MCF 10A (cell line): ENCODE data around the gene PEX14. TPM values are rescaled to one million over a fixed set of nuclear protein-coding genes. Genes with fewer than 3 reads are reported as not detected.

Experiments used
- BruUV-seq: library from RNA; stranded (reverse); fragments of 400-500 nt; replicated peaks from 2 replicates; lab custom pipeline; 2021; lab: Mats Ljungman, UMichigan
- CTCF ChIA-PET: fragments of 300-600 bp; sonication (Branson Sonifier 250); formaldehyde crosslinking; extraction: SDS; loops from one replicate; lab custom pipeline; 2021; ENCODE audit warnings: antibody characterized with exemption, inconsistent platforms; lab: Yijun Ruan, JAX
- POLR2A ChIA-PET: fragments of 300-600, 350-650 bp; sonication (Branson Sonifier 250); formaldehyde crosslinking; extraction: SDS; loops from one replicate; lab custom pipeline; 2020; ENCODE audit warnings: antibody characterized with exemption, inconsistent platforms; lab: Yijun Ruan, JAX
- DNase-seq: peaks from one replicate; pipeline ENCODE4 v3.0.0-alpha.2; 2018; ENCODE audit not compliant: unreplicated experiment
- H3K27ac Mint-ChIP-seq: one replicate; pipeline ENCODE4 v1.8.0; 2022; ENCODE audit warnings: mild to moderate bottlenecking, low read depth, mixed read lengths; ENCODE audit not compliant: unreplicated experiment
- H3K27me3 Mint-ChIP-seq: one replicate; pipeline ENCODE4 v1.8.0; 2022; ENCODE audit warnings: mixed read lengths; ENCODE audit not compliant: insufficient read depth, unreplicated experiment
- H3K36me3 Mint-ChIP-seq: one replicate; pipeline ENCODE4 v1.8.0; 2022; ENCODE audit warnings: mild to moderate bottlenecking, moderate library complexity, mixed read lengths; ENCODE audit not compliant: insufficient read depth, unreplicated experiment
- H3K4me1 Mint-ChIP-seq: one replicate; pipeline ENCODE4 v1.8.0; 2022; ENCODE audit warnings: mixed read lengths; ENCODE audit not compliant: insufficient read depth, unreplicated experiment
- H3K4me3 Mint-ChIP-seq: one replicate; pipeline ENCODE4 v1.8.0; 2022; ENCODE audit warnings: mild to moderate bottlenecking, moderate library complexity, mixed read lengths; ENCODE audit not compliant: unreplicated experiment
- H3K9me3 Mint-ChIP-seq: one replicate; pipeline ENCODE4 v1.8.0; 2022; ENCODE audit warnings: mixed read lengths; ENCODE audit not compliant: unreplicated experiment
- CTCF ChIP-seq: fragments of 200-600 bp; IDR thresholded peaks from one replicate; pipeline ENCODE4 v1.8.0; 2022; ENCODE audit warnings: antibody characterized with exemption, mild to moderate bottlenecking; ENCODE audit not compliant: unreplicated experiment
- intact Hi-C: fragments of 100-400 bp; cut with micrococcal nuclease; formaldehyde crosslinking; loops from 2 replicates; pipeline ENCODE4 v1.14.1; 2022
- total RNA-seq: library from RNA; stranded (reverse); gene quantifications from 2 replicates; pipeline ENCODE4 v1.2.3, GENCODE V29; 2022

The PEX14 gene
- total RNA-seq, 1 experiment from 2014 or later, result 22.2 TPM

- peaks cover 15% of the 10 kb centered on the region for H3K36me3 Mint-ChIP-seq
- no TSS peak for BruUV-seq
- DNase-seq, result no peak
- no peaks in the 10 kb centered on the region for H3K9me3 Mint-ChIP-seq
- H3K4me3 Mint-ChIP-seq, result no peak overlapping the region
- POLR2A ChIA-PET, result no interaction called here
- H3K27me3 Mint-ChIP-seq, result no peaks in the 10 kb centered on the region
- intact Hi-C loops, result no loop called here
- H3K27ac Mint-ChIP-seq, result no peak overlapping the region
- H3K4me1 Mint-ChIP-seq, result no peaks in the 10 kb centered on the region
- CTCF ChIA-PET, result no interaction called here
- no peak for TF ChIP-seq CTCF
Measured at GRCh38 chr1:10661453-10661852, 186.7 kb downstream of the PEX14 start.

- ChIA-PET CTCF (no interaction called here), POLR2A (no interaction called here)
- Mint-ChIP-seq H3K27me3 (no peaks in the 10 kb centered on the region), H3K36me3 (peaks cover 15% of the 10 kb centered on the region), H3K27ac (no peak overlapping the region), H3K9me3 (no peaks in the 10 kb centered on the region), H3K4me1 (no peaks in the 10 kb centered on the region), H3K4me3 (no peak overlapping the region)
- intact Hi-C loops, result no loop called here
- TF ChIP-seq CTCF, result no peak
- BruUV-seq, result no TSS peak
- no peak for DNase-seq
Measured at GRCh38 chr1:10662090-10662688, 187.4 kb downstream of the PEX14 start.

- POLR2A ChIA-PET, result no interaction called here
- no peak for TF ChIP-seq CTCF
- H3K9me3 Mint-ChIP-seq, result no peaks in the 10 kb centered on the region
- intact Hi-C loops, result no loop called here
- H3K27me3 Mint-ChIP-seq, result no peaks in the 10 kb centered on the region
- DNase-seq, result no peak
- BruUV-seq, result no TSS peak
- H3K36me3 Mint-ChIP-seq, result peaks cover 11% of the 10 kb centered on the region
- H3K4me1 Mint-ChIP-seq, result no peaks in the 10 kb centered on the region
- H3K4me3 Mint-ChIP-seq, result no peak overlapping the region
- CTCF ChIA-PET, result no interaction called here
- no peak overlapping the region for H3K27ac Mint-ChIP-seq
Measured at GRCh38 chr1:10662824-10663677, 188.3 kb downstream of the PEX14 start.

GRCh38 chr1:10663678-10664035 lies 188.9 kb downstream of the PEX14 start:
- BruUV-seq, result no TSS peak
- Mint-ChIP-seq H3K27me3 (no peaks in the 10 kb centered on the region), H3K4me1 (no peaks in the 10 kb centered on the region), H3K27ac (no peak overlapping the region), H3K36me3 (peaks cover 6% of the 10 kb centered on the region), H3K9me3 (no peaks in the 10 kb centered on the region), H3K4me3 (no peak overlapping the region)
- ChIA-PET POLR2A (no interaction called here), CTCF (no interaction called here)
- intact Hi-C loops, result no loop called here
- DNase-seq, result no peak
- TF ChIP-seq CTCF, result no peak
